Measurements from ENCODE around the gene ADAT2. TPM values are rescaled to one million over a fixed set of nuclear protein-coding genes. Genes with fewer than 3 reads are reported as not detected.
A peak's percentile ranks its signal among the peaks of the same experiment; 100 is the strongest.

Gene ADAT2
- total and polyA plus RNA-seq, 2 of the 13 experiments (the other 11 are each of a cell fraction or from before 2014, with no cell fraction given), result 10.5 to 18.3 TPM

DNA sequence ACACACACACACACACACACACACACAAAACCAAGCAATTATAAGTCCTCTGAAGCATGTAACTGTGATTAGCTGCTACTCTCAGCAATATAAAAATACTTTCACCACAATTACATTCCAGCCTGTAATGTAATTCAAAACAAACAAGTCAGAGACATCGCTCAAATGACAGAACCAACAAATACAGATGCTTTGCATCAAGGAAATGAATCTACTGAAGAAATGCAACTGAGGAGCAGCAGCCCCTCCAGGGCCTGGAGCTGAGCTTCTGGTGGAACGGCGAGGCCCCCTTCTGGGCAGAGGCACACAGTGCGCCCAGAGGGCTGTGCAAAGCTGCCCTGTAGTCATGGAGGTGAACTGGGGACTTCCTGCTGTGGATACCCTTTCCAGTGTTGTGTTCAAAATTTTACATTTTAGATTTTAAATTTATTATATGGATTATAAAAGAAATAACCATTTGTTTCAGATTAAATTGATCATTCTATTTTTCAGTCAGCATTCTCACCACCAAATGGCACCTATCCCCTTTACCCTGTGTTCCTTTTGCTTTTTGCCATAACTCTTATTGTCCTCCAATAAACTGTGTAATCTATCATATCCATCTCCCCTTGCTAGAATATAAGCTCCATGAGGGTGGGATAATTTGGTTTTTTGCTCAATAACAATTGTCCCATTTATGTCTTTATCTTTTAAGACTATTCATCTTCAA is 23.2 kb downstream of the ADAT2 start (continued):
- TF ChIP-seq, protein P1, sequence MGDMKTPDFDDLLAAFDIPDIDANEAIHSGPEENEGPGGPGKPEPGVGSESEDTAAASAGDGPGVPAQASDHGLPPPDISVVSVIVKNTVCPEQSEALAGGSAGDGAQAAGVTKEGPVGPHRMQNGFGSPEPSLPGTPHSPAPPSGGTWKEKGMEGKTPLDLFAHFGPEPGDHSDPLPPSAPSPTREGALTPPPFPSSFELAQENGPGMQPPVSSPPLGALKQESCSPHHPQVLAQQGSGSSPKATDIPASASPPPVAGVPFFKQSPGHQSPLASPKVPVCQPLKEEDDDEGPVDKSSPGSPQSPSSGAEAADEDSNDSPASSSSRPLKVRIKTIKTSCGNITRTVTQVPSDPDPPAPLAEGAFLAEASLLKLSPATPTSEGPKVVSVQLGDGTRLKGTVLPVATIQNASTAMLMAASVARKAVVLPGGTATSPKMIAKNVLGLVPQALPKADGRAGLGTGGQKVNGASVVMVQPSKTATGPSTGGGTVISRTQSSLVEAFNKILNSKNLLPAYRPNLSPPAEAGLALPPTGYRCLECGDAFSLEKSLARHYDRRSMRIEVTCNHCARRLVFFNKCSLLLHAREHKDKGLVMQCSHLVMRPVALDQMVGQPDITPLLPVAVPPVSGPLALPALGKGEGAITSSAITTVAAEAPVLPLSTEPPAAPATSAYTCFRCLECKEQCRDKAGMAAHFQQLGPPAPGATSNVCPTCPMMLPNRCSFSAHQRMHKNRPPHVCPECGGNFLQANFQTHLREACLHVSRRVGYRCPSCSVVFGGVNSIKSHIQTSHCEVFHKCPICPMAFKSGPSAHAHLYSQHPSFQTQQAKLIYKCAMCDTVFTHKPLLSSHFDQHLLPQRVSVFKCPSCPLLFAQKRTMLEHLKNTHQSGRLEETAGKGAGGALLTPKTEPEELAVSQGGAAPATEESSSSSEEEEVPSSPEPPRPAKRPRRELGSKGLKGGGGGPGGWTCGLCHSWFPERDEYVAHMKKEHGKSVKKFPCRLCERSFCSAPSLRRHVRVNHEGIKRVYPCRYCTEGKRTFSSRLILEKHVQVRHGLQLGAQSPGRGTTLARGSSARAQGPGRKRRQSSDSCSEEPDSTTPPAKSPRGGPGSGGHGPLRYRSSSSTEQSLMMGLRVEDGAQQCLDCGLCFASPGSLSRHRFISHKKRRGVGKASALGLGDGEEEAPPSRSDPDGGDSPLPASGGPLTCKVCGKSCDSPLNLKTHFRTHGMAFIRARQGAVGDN (CRISPR knock-in tag; IDR thresholded peaks at IDR 0.05), result peak; percentile 49
- TF ChIP-seq LCORL (IDR thresholded peaks at IDR 0.05), result no peak
- TF ChIP-seq LCORL (CRISPR knock-in tag; IDR thresholded peaks at IDR 0.05), result 0 out of 2 replicates have a peak, but pooled peaks have one; percentile 40
- no peak for TF ChIP-seq ZNF17 (CRISPR knock-in tag; IDR thresholded peaks at IDR 0.05)
- TF ChIP-seq, protein P2, sequence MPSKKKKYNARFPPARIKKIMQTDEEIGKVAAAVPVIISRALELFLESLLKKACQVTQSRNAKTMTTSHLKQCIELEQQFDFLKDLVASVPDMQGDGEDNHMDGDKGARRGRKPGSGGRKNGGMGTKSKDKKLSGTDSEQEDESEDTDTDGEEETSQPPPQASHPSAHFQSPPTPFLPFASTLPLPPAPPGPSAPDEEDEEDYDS (CRISPR knock-in tag; IDR thresholded peaks at IDR 0.05), result peak; percentile 17; the same call in 1 of the 2 replicates
- TF ChIP-seq MTA1 (CRISPR knock-in tag; IDR thresholded peaks at IDR 0.05; ENCODE audit: borderline replicate concordance), result no peak
- TF ChIP-seq KMT2B (CRISPR knock-in tag; IDR thresholded peaks at IDR 0.05), result 0 out of 2 replicates have a peak, but pooled peaks have one; percentile 24
- no peak for TF ChIP-seq ZNF10 (CRISPR knock-in tag; IDR thresholded peaks at IDR 0.05; ENCODE audit: borderline replicate concordance, low read depth)
- TF ChIP-seq ELF3 (CRISPR knock-in tag; IDR thresholded peaks at IDR 0.05), result peak; percentile 67; the same call in 1 of the 2 replicates
- TF ChIP-seq AHR (CRISPR knock-in tag; IDR thresholded peaks at IDR 0.05), result peak; percentile 61; the same call in 1 of the 2 replicates
- 0 out of 2 replicates have a peak, but pooled peaks have one; percentile 35 for TF ChIP-seq NCOA2 (CRISPR knock-in tag; IDR thresholded peaks at IDR 0.05)
- no peak for TF ChIP-seq ZNF441 (CRISPR knock-in tag; IDR thresholded peaks at IDR 0.05; ENCODE audit: borderline replicate concordance)
- TF ChIP-seq, protein P3, sequence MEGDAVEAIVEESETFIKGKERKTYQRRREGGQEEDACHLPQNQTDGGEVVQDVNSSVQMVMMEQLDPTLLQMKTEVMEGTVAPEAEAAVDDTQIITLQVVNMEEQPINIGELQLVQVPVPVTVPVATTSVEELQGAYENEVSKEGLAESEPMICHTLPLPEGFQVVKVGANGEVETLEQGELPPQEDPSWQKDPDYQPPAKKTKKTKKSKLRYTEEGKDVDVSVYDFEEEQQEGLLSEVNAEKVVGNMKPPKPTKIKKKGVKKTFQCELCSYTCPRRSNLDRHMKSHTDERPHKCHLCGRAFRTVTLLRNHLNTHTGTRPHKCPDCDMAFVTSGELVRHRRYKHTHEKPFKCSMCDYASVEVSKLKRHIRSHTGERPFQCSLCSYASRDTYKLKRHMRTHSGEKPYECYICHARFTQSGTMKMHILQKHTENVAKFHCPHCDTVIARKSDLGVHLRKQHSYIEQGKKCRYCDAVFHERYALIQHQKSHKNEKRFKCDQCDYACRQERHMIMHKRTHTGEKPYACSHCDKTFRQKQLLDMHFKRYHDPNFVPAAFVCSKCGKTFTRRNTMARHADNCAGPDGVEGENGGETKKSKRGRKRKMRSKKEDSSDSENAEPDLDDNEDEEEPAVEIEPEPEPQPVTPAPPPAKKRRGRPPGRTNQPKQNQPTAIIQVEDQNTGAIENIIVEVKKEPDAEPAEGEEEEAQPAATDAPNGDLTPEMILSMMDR (CRISPR knock-in tag; IDR thresholded peaks at IDR 0.05), result peak; percentile 98
- no peak for TF ChIP-seq ZNF552 (CRISPR knock-in tag; IDR thresholded peaks at IDR 0.05; ENCODE audit: borderline replicate concordance)
- TF ChIP-seq SP140L (CRISPR knock-in tag; IDR thresholded peaks at IDR 0.05; ENCODE audit: borderline replicate concordance), result no peak
- TF ChIP-seq ZFYVE20 (CRISPR knock-in tag; IDR thresholded peaks at IDR 0.05; ENCODE audit: borderline replicate concordance, low read depth), result no peak
- TF ChIP-seq SSRP1 (CRISPR knock-in tag; IDR thresholded peaks at IDR 0.05), result peak; percentile 79; the same call in 1 of the 2 replicates
- TF ChIP-seq, protein P4, sequence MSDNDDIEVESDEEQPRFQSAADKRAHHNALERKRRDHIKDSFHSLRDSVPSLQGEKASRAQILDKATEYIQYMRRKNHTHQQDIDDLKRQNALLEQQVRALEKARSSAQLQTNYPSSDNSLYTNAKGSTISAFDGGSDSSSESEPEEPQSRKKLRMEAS (IDR thresholded peaks at IDR 0.05), result no peak
- TF ChIP-seq NFE2L2 (IDR thresholded peaks at IDR 0.05; ENCODE audit: low read length), result no peak; the same call in 1 of the 2 replicates
- peak; percentile 50; the same call in 1 of the 2 replicates for TF ChIP-seq ZNF33B (CRISPR knock-in tag; IDR thresholded peaks at IDR 0.05)
- 0 out of 2 replicates have a peak, but pooled peaks have one; percentile 56 for TF ChIP-seq ZSCAN9 (CRISPR knock-in tag; IDR thresholded peaks at IDR 0.05; ENCODE audit: borderline replicate concordance)
